Skin of body (tissue), 2 donors: ENCODE data around the gene CRYGB. TPM values are rescaled to one million over a fixed set of nuclear protein-coding genes. Genes with fewer than 3 reads are reported as not detected.
"Not testable (repeated sequence)": the region's sequence is repeated elsewhere in the genome, so short reads cannot be mapped to it uniquely, and the experiment has no call there.

Experiments used
- DNase-seq: peaks from one replicate; lab custom pipeline; 2025; lab: John Stamatoyannopoulos, UW
- total RNA-seq: library from RNA; depleted of rRNA; stranded (reverse); fragments of >200 nt; gene quantifications from one replicate; pipeline ENCODE4 v1.2.3, GENCODE V29; 2014

CRYGB gene
- total RNA-seq, 1 donor from 2014 or later: not detected

DNA sequence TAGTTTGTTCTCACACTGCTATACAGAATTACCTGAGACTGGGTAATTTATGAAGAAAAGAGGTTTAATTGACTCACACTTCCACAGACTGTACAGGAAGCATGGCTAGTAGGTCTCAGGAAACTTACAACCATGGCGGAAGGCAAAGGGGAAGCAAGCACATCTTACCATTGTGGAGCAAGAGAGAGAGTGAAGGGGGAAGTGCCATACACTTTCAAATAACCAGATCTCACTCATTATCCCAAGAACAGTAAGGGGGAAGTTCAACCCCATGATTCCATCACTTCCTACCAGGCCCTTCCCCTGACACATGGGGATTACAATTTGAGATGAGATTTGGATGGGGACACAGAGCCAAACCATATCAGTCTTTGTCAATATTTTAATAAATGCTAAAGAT lies 5.0 kb upstream of the CRYGB start:
- DNase-seq: no peak

DNA sequence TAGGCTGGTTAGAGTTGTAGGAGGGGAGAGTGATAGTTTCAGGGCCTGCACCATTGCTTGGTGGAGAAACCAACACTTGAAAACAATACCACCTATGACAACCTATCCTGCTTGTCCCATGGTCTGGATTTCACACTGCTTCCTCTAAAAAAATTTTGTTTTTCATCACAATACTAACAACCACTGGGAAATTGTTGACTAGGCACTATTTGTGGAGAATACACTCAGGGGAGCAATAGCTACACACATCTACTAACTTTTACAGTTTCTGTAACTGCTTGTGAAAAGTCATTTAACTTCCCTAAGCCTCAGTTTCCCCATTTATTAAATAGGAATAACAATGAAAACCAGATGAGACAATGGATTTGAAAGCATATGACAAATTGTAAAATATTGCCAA lies 4.1 kb upstream of the CRYGB start:
- DNase-seq: no peak

DNA sequence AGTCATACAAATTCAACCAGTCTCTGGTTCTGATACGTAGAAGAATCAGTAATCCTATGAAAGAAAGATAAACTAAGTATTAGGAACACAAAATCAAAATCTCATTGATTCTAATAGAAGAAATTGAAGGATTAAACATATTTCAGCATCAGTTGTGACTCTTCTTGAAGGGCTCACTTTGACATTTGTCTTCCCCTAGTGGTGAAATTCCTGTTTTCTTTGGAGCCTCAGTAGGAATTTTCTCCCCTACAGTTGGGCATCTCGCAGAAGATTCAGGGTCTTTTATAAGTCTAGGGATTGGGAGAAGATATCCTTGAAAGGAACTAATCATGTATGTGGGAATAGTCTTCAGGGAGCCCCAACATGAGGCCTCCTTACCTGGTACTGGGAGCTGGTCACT lies 2.8 kb upstream of the CRYGB start:
- DNase-seq: no peak

DNA sequence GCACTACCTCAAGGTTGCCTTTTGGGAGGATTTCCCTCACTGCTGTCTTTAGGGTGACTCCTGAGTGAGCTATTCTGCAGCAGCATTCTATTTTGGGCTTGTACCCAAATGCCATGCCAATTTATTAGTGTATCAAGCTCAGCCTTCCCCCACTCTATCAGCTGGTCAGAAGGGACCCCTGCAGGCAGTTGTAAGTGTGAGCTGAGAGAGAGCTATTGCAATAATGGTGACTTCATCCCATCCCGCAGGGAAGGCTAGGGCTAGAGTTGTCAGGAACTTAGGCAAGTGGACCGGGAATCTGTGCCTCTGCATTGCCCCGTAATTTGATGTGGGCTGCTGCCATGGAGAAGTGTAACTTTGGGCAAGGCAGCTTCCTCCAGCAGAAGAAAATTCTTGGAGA lies 1.8 kb upstream of the CRYGB start:
- no peak for DNase-seq

DNA sequence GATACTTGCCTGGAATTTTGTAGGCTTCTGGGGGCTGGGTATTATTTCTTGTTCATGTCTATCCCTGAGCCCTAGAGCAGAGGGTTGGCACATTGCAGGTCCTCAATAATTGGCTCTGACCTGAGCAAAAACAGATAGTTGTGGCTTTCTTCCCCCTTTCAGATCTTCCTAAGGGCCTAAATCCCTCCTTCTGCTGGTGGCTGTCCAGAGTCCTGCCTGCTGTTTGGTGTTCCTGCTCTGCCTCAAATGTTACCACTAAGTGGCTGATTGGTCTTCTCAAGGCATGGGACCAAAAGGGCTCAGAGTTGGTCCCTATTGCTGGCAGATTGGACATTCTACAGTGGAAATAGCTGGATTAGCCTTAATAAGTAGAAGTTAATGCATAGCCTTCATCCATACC lies 1.1 kb upstream of the CRYGB start:
- DNase-seq: no peak

DNA sequence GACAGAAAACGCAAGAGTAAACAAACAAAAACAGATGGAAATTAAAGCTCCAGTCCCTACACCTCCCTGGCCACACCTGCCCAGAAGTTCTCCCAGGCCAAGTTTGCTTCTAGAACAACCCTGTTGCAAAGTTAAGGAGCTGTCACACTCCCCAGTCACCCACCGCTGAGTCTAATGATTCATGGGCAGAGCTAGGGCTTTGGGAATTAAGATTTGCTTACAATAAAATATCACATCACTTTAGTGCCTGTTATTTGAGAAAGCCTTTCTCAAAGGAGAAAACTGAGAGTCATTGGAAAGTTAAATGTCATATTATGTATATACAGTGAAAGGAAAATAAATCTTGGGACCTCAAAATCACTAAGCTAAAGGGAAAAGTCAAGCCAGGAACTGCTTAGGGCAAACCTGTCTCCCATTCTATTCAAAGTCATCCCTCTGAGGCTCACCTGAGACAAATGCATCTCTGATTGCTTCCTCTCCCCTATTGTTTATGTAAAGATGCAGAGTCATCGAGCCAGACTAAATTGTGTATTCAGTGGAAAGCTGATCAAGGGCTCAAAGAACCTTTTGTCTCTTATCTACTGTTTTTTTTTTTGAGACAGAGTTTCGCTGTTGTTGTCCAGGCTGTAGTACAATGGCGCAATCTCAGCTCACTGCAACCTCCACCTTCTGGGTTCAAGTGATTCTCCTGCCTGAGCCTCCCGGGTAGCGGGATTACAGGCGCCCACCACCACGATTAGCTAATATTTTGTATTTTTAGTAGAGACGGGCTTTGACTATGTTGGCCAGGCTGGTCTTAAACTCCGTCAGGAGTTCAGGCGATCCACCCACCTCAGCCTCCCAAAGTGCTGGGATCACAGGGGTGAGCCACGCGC lies 2.8 kb downstream of the CRYGB start:
- no peak for DNase-seq

DNA sequence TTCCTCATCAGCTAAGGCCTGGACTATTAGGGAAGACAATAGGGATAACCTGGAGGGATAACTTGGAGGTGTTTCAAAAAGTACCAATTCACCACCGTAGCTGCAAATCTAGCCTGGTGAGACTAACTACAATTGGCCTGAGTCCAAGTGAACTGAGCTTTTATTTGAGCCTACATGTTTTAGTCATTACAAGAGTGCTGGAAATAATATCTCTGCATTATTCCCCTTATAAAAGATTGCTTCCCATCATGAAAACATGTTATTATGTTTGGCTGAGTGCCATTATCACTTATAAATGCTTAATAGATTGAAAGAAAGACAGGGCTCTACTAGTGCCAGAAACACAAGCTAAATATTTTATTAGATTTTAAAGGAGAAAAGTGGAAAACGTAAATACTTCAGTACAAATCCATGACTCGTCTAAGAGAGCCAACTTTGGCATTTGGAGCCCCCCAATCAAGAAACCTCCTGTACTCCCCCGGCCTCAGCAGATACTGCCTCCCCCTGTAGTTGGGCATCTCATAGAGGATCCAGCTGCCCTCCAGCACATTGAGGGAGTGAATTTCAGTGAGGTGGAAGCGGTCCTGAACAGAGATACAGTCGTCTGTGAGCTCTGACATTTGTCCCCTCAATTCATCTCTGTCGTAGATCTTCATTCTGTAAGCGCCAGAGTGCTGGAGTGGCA lies 3.6 kb downstream of the CRYGB start:
- peak; percentile 7 for DNase-seq

DNA sequence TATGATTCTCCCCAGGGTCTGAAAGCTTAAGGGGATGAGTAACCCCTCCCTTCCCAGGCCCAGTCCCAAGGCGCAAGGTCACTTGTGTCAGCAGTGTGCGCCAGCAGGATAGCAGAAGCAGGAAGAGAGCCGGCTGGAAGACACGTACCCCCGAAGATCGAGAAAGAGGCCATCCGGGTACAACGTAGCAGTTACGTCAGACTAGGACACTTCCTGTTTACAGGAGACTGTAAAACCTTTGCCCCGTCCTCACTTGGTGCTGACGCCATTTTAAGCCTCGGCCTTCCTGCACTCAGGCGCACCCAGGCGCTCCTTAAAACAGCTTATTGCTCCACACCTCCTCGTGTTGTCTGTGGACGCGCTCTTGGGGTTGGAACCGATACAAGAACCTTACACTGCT lies 6.5 kb downstream of the CRYGB start:
- no peak for DNase-seq

DNA sequence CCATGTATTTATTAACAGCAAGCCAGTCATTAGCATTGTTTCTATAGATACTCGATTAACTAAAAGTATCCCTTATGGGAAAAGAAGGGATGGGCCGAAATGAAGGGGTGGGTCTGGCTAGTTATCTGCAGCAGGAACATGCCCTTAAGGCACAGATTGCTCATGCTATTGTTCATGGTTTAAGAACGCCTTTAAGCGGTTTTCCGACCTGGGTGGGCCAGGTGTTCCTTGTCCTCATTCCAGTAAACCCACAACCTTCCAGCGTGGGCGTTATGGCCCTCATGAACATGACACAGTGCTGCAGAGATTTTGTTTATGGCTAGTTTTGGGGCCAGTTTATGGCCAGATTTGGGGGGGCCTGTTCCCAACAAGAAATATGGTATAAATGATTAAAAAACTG lies 7.6 kb downstream of the CRYGB start:
- not testable (repeated sequence) for DNase-seq

DNA sequence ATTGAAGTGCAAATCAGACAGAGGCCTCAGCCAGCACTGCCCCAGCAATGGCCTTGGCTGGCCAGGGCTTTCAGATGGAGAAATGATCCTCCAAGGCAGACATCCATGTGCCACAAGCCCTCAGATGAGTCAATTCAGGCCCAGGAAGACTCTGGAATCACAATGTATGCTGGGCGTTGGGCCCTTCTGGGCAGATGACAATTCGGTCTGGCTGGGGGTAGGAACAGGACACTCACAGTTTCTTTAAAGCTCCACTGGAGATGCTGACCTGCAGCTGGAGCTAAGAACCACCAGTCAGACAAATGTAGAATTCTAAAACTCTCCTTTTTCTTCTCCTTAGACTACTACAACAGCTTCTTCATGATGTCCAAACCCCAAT lies 9.3 kb downstream of the CRYGB start:
- DNase-seq: no peak

DNA sequence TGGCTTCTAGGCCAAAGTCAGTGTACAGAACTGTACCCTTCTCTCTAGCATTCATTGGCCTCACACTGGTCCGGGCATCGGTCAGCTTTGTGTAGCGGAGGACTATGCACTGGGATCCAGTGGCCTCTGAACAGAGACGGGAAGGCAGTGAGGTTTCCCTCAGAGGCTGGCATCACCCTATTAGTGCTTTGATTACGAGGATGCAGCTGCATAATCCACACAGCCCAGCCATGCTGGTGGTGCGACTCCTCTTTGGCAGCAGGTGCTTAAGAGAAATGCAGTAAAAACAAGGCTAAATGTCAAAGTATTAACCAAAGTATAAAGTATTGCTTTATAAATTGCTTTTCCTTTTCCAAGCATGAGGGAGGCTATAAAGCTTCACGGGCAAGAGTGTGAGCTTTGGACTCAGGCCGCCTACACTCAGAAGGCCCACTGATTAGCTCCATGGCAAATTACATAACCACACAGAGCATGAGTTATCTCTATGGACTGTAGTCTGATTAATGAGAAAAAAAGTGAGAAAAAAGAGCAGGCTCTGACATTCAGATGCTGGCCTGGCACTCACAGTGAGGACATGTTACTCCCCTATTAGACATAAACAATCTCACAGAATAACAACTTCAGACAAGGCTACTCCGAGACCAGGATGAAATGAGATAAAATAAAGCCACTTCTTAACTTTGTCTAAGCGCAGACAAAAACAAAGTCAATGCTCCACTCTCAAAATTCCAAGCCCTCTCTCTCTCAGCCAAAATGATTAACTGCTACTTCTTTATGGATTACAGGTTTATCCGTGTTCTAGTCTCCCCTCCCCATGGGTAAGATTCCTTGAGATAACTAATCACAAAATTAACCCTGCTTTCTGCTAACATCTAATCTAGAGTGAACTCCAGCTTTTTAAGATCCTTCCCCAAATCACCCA lies 9.9 kb downstream of the CRYGB start:
- DNase-seq: no peak

DNA sequence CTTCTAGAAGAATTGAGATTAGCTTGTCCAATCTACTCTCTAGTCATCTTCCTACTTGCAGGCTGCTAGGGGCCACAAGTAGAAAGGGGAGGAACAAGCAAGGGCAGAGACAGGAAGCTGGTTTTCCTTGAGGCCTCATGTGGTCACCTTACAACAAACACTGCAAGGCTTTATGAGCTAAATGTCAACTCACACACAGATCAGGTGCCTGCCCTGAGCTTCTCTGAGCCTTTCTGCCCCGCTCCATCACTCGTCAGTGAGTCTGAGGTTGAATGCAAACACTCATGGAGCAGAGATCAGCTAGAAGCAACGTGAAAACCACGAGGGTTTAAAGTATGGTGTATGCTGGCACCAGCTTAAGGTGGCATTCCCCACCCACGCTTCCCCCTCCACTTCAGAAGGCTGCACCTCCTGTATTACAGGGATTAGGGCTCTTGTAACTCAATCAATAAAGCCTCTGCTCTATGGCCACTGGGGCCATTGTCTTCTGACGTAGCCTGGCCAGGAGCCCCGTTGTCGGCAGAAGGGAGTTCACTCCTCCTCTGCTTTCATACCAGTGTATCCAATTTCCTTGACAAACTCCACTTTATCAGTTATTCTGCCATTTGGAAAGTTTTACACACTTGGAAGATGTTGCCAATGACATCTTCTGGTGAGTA lies 10.9 kb downstream of the CRYGB start:
- no peak for DNase-seq

DNA sequence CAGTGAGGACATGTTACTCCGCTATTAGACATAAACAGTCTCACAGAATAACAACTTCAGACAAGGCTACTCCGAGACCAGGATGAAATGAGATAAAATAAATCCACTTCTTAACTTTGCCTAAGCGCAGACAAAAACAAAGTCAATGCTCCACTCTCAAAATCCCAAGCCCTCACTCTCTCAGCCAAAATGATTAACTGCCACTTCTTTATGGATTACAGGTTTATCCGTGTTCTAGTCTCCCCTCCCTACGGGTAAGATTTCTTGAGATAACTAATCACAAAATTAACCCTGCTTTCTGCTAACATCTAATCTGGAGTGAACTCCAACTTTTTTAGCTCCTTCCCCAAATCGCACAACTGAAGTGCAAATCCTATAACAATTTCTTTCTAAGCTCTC lies 15.2 kb downstream of the CRYGB start:
- DNase-seq: no peak

DNA sequence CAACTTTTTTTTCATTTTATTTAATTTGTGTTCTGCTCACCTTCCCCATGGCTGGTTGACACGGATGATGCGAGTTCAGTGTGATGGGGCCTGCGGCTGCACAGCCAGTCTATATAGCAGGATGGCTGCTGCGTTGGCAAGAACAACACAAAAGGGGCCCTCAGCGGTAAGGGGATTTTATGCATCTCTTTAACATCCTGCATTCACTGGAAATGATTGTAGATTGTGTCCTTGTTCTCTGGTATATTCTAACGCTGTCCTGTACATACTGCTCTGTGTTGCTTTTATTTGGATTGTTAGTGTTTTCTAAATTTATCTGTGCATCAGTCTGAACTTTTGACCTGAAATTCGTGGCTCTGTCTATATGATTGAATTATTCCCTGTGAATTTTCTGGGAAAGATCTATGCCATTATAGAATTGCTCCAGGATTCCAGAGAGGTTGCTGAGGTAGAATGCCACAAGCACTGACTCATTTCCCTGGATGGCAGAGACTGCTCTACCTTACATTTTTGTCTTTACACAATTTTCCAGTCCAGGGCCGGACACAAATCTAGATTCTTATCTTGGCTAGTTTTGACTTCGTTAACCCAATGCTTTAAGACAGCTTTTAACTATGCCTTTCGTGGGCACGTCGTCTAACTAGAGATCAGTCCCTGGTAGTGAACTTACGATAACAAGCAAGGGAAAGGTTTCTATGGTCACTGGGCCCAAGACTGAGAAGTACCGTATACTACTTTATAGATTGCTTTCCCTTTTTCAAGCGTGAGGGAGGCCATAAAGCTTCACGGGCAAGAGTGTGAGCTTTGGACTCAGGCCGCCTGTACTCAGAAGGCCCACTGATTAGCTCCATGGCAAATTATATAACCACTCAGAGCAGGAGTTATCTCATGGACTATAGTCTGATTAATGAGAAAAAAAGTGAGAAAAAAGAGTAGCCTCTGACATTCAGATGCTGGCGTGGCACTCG lies 15.9 kb downstream of the CRYGB start, which contains the start of gene CRYGC:
Gene CRYGC, minus strand, starts transcription at position 85 of the 968 bp plus-strand sequence. Its CDS starts 36 bp downstream, at position 49.
- no peak for DNase-seq

DNA sequence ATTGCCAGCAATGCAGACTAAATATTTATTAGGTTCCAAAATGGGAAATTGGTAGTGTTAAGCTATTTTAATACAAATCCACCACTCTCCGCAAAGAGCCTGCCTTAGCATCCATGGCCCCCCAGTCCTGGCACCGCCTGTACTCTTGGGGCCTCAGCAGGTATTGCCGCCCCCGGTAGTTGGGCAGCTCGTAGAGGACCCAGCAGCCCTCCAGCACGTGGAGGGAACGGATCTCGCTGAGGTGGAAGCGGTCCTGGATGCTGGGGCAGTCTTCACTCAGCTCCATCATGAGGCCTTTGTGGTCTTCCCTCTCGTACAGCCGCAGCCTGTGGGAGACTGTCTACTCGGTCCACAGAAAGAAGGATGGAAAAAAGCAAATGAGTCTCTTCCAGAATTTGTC lies 17.8 kb downstream of the CRYGB start:
- DNase-seq: no peak

DNA sequence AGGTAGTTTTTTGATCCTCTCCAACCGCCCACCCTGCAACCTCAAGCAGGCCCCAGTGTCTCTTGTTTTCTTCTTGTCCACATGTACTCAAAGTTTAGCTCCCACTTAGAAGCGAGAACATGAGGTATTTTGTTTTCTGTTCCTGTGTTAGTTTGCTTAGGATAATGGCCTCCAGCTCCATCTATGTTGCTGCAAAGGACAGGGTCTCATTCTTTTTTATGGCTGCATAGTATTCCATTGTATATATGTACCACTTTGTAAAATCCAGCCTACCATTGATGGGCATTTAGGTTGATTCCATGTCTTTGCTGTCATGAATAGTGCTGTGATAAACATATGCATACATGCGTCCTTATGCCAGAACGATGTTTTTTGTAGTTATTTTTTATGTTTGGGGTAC lies 18.9 kb downstream of the CRYGB start:
- DNase-seq: no peak

DNA sequence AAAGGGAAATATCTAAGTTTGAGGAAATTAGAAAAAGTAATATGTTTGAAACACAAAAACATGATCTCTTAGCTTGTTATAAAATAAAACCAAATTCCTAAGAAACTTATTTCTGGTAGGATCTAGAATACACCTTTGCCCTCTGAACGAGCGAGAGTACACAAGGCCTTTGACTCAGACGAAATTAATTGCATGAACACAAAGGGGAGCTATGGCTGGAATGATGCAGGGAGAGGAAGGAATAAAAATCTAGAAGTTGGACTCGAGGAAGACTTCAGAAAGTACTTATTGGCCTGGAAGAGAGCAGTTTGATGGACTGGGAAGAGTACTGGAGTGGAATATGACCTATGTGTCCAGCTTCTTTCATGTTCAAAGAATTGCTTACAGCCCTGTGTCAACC lies 20.7 kb downstream of the CRYGB start:
- no peak for DNase-seq

DNA sequence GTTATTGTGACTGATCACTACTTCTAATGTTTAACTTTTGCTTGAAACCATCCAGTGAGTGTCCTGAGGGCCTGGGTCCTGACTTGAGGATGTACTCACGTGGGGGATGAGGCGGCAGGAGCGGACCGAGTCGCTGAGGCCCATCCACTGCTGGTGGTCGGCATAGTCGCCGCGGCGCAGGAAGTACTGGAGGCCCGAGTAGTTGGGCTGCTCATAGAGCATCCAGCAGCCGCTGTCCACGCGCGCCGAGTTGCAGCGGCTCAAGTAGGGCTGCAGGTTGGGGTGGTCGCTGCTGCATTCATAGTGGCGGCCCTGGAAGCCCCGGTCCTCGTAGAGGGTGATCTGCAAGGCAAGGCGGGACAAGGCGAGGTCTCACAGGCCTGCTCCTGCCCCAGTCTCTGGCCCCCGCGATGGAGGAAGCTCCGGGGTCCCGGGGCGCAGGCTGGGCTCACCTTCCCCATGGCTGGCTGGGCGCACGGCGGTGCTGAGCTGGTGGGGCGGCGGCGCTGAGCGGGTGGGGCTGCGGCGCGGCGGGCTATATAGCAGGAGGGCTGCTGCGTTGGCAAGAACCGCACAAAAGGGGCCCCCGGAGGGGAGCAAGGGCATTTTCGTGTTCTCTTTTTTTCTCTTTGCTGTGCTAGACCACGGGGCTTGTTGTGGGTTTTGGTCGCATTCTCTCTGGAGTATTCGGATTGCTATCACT lies 21.8 kb downstream of the CRYGB start, which contains the start of gene CRYGD:
Gene CRYGD, minus strand, starts transcription at position 512 of the 703 bp plus-strand sequence. Its CDS starts 51 bp downstream, at position 461.
- DNase-seq: not testable (repeated sequence)

DNA sequence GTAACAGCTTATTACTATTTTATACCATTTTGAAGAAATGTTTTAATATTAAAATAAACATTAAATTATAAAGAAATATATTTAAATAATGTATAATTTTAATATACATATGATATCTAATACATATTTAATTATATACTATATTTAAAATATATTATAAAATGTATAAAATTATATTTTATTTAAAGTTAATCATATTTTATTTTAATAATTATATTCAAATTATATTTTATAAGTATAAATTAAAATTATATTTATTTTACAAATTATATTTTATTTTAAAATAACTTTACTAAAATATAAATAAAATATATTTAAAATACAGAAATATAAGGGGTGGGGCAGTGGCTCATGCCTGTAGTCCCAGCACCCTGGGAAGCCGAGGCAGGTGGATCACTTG lies 23.7 kb downstream of the CRYGB start:
- no peak for DNase-seq
